Caco-2 (cell line): ENCODE data around the gene ENPP1. TPM values are rescaled to one million over a fixed set of nuclear protein-coding genes. Genes with fewer than 3 reads are reported as not detected.

Experiments used
- BruUV-seq: library from RNA; stranded (reverse); fragments of 400-500 nt; replicated peaks from 2 replicates; lab custom pipeline; 2021; lab: Mats Ljungman, UMichigan
- CTCF ChIA-PET: fragments of 300-600 bp; sonication (Branson Sonifier 250); formaldehyde crosslinking; loops from one replicate; lab custom pipeline; 2022; ENCODE audit warnings: antibody characterized with exemption; lab: Charles Lee
- POLR2A ChIA-PET: fragments of 300-600 bp; sonication (Branson Sonifier 250); formaldehyde crosslinking; loops from one replicate; lab custom pipeline; 2022; ENCODE audit warnings: antibody characterized with exemption; lab: Charles Lee
- DNase-seq, 2 experiments: peaks; one replicate each; pipeline versions ENCODE4 v3.0.0 to v3.0.0-alpha.2; 2020 to 2022
- H3K27me3 ChIP-seq: replicated peaks from 2 replicates; pipeline ENCODE4 v1.6.0; 2011; ENCODE audit warnings: low read length; ENCODE audit not compliant: control insufficient read depth, insufficient read depth
- H3K36me3 ChIP-seq: 2 replicates; pipeline ENCODE4 v1.5.1; 2011; ENCODE audit warnings: low read length; ENCODE audit not compliant: control insufficient read depth, insufficient read depth
- H3K4me1 ChIP-seq: fragments of 250-450 bp; sonication (Bioruptor Pico); 2 replicates; pipeline ENCODE4 v1.5.1; 2020; ENCODE audit warnings: mild to moderate bottlenecking
- H3K4me3 ChIP-seq: 2 replicates; pipeline ENCODE4 v1.5.1; 2011; ENCODE audit warnings: low read depth, mild to moderate bottlenecking, control low read depth, low read length
- H3K9me3 ChIP-seq: fragments of 250-450 bp; sonication (Bioruptor Pico); 2 replicates; pipeline ENCODE4 v1.5.1; 2020; ENCODE audit warnings: mild to moderate bottlenecking, moderate library complexity
- H3K27ac Mint-ChIP-seq: one replicate; pipeline ENCODE4 v1.8.0; 2022; ENCODE audit warnings: mixed read lengths; ENCODE audit not compliant: unreplicated experiment
- H3K27me3 Mint-ChIP-seq: one replicate; pipeline ENCODE4 v1.8.0; 2022; ENCODE audit warnings: mixed read lengths; ENCODE audit not compliant: insufficient read depth, unreplicated experiment
- H3K36me3 Mint-ChIP-seq: one replicate; pipeline ENCODE4 v1.8.0; 2022; ENCODE audit warnings: mild to moderate bottlenecking, mixed read lengths; ENCODE audit not compliant: insufficient read depth, unreplicated experiment
- H3K4me1 Mint-ChIP-seq: one replicate; pipeline ENCODE4 v1.8.0; 2022; ENCODE audit warnings: low read depth, mixed read lengths; ENCODE audit not compliant: unreplicated experiment
- H3K4me3 Mint-ChIP-seq: one replicate; pipeline ENCODE4 v1.8.0; 2022; ENCODE audit warnings: mild to moderate bottlenecking, moderate library complexity, mixed read lengths; ENCODE audit not compliant: unreplicated experiment
- H3K9me3 Mint-ChIP-seq: one replicate; pipeline ENCODE4 v1.8.0; 2022; ENCODE audit warnings: mixed read lengths; ENCODE audit not compliant: unreplicated experiment
- CTCF ChIP-seq, 2 experiments: fragments of 200-600 bp in 1 of 2; IDR thresholded peaks; 1 replicate in 1 of 2; 2 replicates in 1 of 2; pipeline versions ENCODE4 v1.5.1 to v1.8.0; 2011 to 2022; ENCODE audit warnings: antibody characterized with exemption in 1 of 2, control low read depth in 1 of 2, inconsistent platforms in 1 of 2, low read depth in 1 of 2, low read length in 1 of 2, mild to moderate bottlenecking in 1 of 2, moderate library complexity in 1 of 2; ENCODE audit not compliant: insufficient read depth in 1 of 2, severe bottlenecking in 1 of 2, unreplicated experiment in 1 of 2
- intact Hi-C: fragments of 100-400 bp; cut with micrococcal nuclease; formaldehyde crosslinking; loops from one replicate; pipeline ENCODE4 v1.10.0; 2022; ENCODE audit not compliant: unreplicated experiment
- total RNA-seq: library from RNA; stranded (reverse); gene quantifications from 2 replicates; pipeline ENCODE4 v1.2.3, GENCODE V29; 2022

Gene ENPP1
- total RNA-seq, 1 experiment from 2014 or later, result 4.8 TPM

GRCh38 chr6:131766631-131767030 lies 41.2 kb upstream of the ENPP1 start:
- Mint-ChIP-seq H3K4me3 (no peak overlapping the region), H3K9me3 (no peaks in the 10 kb centered on the region), H3K36me3 (no peaks in the 10 kb centered on the region), H3K27me3 (peaks cover 3% of the 10 kb centered on the region), H3K27ac (no peak overlapping the region), H3K4me1 (no peaks in the 10 kb centered on the region)
- BruUV-seq, result no TSS peak
- Histone ChIP-seq H3K27me3 (no peaks in the 10 kb centered on the region), H3K4me1 (no peaks in the 10 kb centered on the region), H3K36me3 (no peaks in the 10 kb centered on the region), H3K4me3 (no peak overlapping the region), H3K9me3 (no peaks in the 10 kb centered on the region)
- TF ChIP-seq CTCF (IDR thresholded peaks at IDR 0.05; ENCODE audit: insufficient read depth in 1 of 2, low read depth in 1 of 2, low read length in 1 of 2, severe bottlenecking in 1 of 2, unreplicated experiment in 1 of 2), result no peak
- intact Hi-C loops, result no loop called here
- no peak for DNase-seq
- CTCF ChIA-PET, result no interaction called here
- POLR2A ChIA-PET, result no interaction called here

GRCh38 chr6:131768964-131769363 lies 38.9 kb upstream of the ENPP1 start:
- Histone ChIP-seq H3K4me1 (no peaks in the 10 kb centered on the region), H3K36me3 (no peaks in the 10 kb centered on the region), H3K4me3 (no peak overlapping the region), H3K27me3 (no peaks in the 10 kb centered on the region), H3K9me3 (no peaks in the 10 kb centered on the region)
- CTCF ChIA-PET, result no interaction called here
- H3K36me3 Mint-ChIP-seq, result no peaks in the 10 kb centered on the region
- peaks cover 3% of the 10 kb centered on the region for H3K27me3 Mint-ChIP-seq
- no peaks in the 10 kb centered on the region for H3K4me1 Mint-ChIP-seq
- no peaks in the 10 kb centered on the region for H3K9me3 Mint-ChIP-seq
- no peak for DNase-seq
- no peak for TF ChIP-seq CTCF (IDR thresholded peaks at IDR 0.05; ENCODE audit: insufficient read depth in 1 of 2, low read depth in 1 of 2, low read length in 1 of 2, severe bottlenecking in 1 of 2, unreplicated experiment in 1 of 2)
- intact Hi-C loops, result no loop called here
- no peak overlapping the region for H3K4me3 Mint-ChIP-seq
- POLR2A ChIA-PET, result no interaction called here
- H3K27ac Mint-ChIP-seq, result no peak overlapping the region
- no TSS peak for BruUV-seq

GRCh38 chr6:131769385-131770141 lies 38.3 kb upstream of the ENPP1 start:
- no peaks in the 10 kb centered on the region for H3K36me3 Mint-ChIP-seq
- H3K27ac Mint-ChIP-seq, result no peak overlapping the region
- ChIA-PET POLR2A (no interaction called here), CTCF (no interaction called here)
- no peak for DNase-seq
- H3K36me3 ChIP-seq, result no peaks in the 10 kb centered on the region
- H3K4me1 ChIP-seq, result no peaks in the 10 kb centered on the region
- no peak overlapping the region for H3K4me3 ChIP-seq
- no peak overlapping the region for H3K4me3 Mint-ChIP-seq
- H3K9me3 Mint-ChIP-seq, result no peaks in the 10 kb centered on the region
- H3K9me3 ChIP-seq, result no peaks in the 10 kb centered on the region
- TF ChIP-seq CTCF (IDR thresholded peaks at IDR 0.05; ENCODE audit: insufficient read depth in 1 of 2, low read depth in 1 of 2, low read length in 1 of 2, severe bottlenecking in 1 of 2, unreplicated experiment in 1 of 2), result no peak
- peaks cover 3% of the 10 kb centered on the region for H3K27me3 Mint-ChIP-seq
- H3K27me3 ChIP-seq, result no peaks in the 10 kb centered on the region
- intact Hi-C loops, result no loop called here
- no TSS peak for BruUV-seq
- H3K4me1 Mint-ChIP-seq, result no peaks in the 10 kb centered on the region
